GM13976 (cell line): ENCODE measurements around the gene FCN2.
"Not testable (repeated sequence)": the region's sequence is repeated elsewhere in the genome, so short reads cannot be mapped to it uniquely, and the experiment has no call there.

Experiments
- DNase-seq: peaks from one replicate; pipeline ENCODE4 v3.0.0; 2012; ENCODE audit warnings: low spot score
- CTCF ChIP-seq: IDR thresholded peaks from 2 replicates; pipeline ENCODE4 v1.5.1; 2012; ENCODE audit warnings: borderline replicate concordance, mild to moderate bottlenecking; ENCODE audit not compliant: insufficient read depth; ENCODE audit errors: extremely low read depth, missing control alignments, control extremely low read depth
- in situ Hi-C: fragments of 300-500 bp; cut with MboI; formaldehyde crosslinking; loops from one replicate; pipeline ENCODE4 v1.12.0; 2022; ENCODE audit warnings: low sequenced_read_pairs, mixed read lengths, inconsistent platforms; ENCODE audit not compliant: unreplicated experiment

The FCN2 gene

GRCh38 chr9:134852906-134853654 lies 27.5 kb upstream of the FCN2 start:
- in situ Hi-C loops: no loop called here
- TF ChIP-seq CTCF: no peak
- no peak for DNase-seq

GRCh38 chr9:134853893-134854292 lies 26.7 kb upstream of the FCN2 start:
- no peak for DNase-seq
- in situ Hi-C loops: no loop called here
- no peak for TF ChIP-seq CTCF

GRCh38 chr9:134854541-134854981 lies 26.0 kb upstream of the FCN2 start:
- in situ Hi-C loops: no loop called here

GRCh38 chr9:134855231-134855899 lies 25.2 kb upstream of the FCN2 start:
- DNase-seq: no peak
- no peak for TF ChIP-seq CTCF
- in situ Hi-C loops: no loop called here

More at GRCh38 chr9:134854541-134854981, 26.0 kb upstream of the FCN2 start:
- DNase-seq: no peak
- no peak for TF ChIP-seq CTCF

- no peak for TF ChIP-seq CTCF
These were observed 24.7 kb upstream of the FCN2 start for GRCh38 chr9:134855900-134856377.

GRCh38 chr9:134857451-134857850 lies 23.2 kb upstream of the FCN2 start:
- DNase-seq, in situ Hi-C loops: not testable (repeated sequence)

More at GRCh38 chr9:134855900-134856377, 24.7 kb upstream of the FCN2 start:
- no peak for DNase-seq
- in situ Hi-C loops: no loop called here

- peak; percentile 78 for DNase-seq
- peak; percentile 60 for TF ChIP-seq CTCF
- in situ Hi-C loops: no loop called here
These were observed 22.4 kb upstream of the FCN2 start for GRCh38 chr9:134858051-134858841.
